GM12891 (cell line): ENCODE results near the gene DSTYK.

Experiments
- DNase-seq: peaks from one replicate; pipeline ENCODE4 v3.0.0; 2011; ENCODE audit warnings: low spot score; ENCODE audit not compliant: insufficient read length
- FAIRE-seq: peaks from 2 replicates; lab custom pipeline; 2011; peaks lifted over from hg19 to GRCh38; lab: Jason Lieb, UNC
- PAX5 ChIP-seq: IDR thresholded peaks from 2 replicates; pipeline ENCODE4 v1.6.1; 2011; ENCODE audit warnings: low read length, moderate library complexity, mild to moderate bottlenecking; ENCODE audit not compliant: insufficient read depth, severe bottlenecking
- POLR2A ChIP-seq: IDR thresholded peaks from 2 replicates; pipeline ENCODE4 v1.6.1; 2011; ENCODE audit warnings: low read depth, low read length, control low read depth
- POLR2AphosphoS5 ChIP-seq: IDR thresholded peaks from 2 replicates; pipeline ENCODE4 v1.6.1; 2011; ENCODE audit warnings: low read depth, low read length, control low read depth
- POU2F2 ChIP-seq: IDR thresholded peaks from 2 replicates; pipeline ENCODE4 v1.6.1; 2011; ENCODE audit warnings: low read depth, mild to moderate bottlenecking, control low read depth, low read length, moderate library complexity
- SPI1 ChIP-seq: IDR thresholded peaks from 2 replicates; pipeline ENCODE4 v1.6.1; 2011; ENCODE audit warnings: low read depth, low read length, control low read depth
- TAF1 ChIP-seq: IDR thresholded peaks from 2 replicates; pipeline ENCODE4 v1.6.1; 2011; ENCODE audit warnings: low read depth, low read length, control low read depth

DSTYK gene

GRCh38 chr1:205199090-205199930 lies 12.2 kb downstream of the DSTYK start:
- TF ChIP-seq POLR2AphosphoS5 (no peak), PAX5 (no peak), SPI1 (no peak), POU2F2 (no peak), POLR2A (no peak), TAF1 (no peak)
- DNase-seq (no peak), FAIRE-seq (peak; percentile 26)

GRCh38 chr1:205192287-205192686 lies 19.2 kb downstream of the DSTYK start:
- FAIRE-seq (no peak), DNase-seq (no peak)
- TF ChIP-seq PAX5 (no peak), POU2F2 (no peak), POLR2AphosphoS5 (no peak), POLR2A (no peak), SPI1 (no peak), TAF1 (no peak)

- TF ChIP-seq SPI1 (no peak), TAF1 (no peak), PAX5 (no peak), POLR2AphosphoS5 (no peak), POU2F2 (no peak), POLR2A (no peak)
- FAIRE-seq (no peak), DNase-seq (no peak)
Measured at GRCh38 chr1:205191622-205192021, 19.9 kb downstream of the DSTYK start.

GRCh38 chr1:205190845-205191577 lies 20.5 kb downstream of the DSTYK start:
- no peak for FAIRE-seq
- no peak for TF ChIP-seq POLR2AphosphoS5
- no peak for TF ChIP-seq PAX5
- DNase-seq, result no peak

GRCh38 chr1:205189131-205189530 lies 22.4 kb downstream of the DSTYK start:
- no peak for TF ChIP-seq PAX5
- peak; percentile 48; the same call in 1 of the 2 replicates for TF ChIP-seq SPI1
- FAIRE-seq (no peak), DNase-seq (no peak)

GRCh38 chr1:205188596-205188995 lies 22.9 kb downstream of the DSTYK start:
- no peak for TF ChIP-seq POLR2AphosphoS5
- TF ChIP-seq SPI1, result no peak
- no peak for TF ChIP-seq PAX5
- TF ChIP-seq TAF1, result no peak
- TF ChIP-seq POLR2A, result no peak
- TF ChIP-seq POU2F2, result no peak
- no peak for FAIRE-seq
- no peak for DNase-seq

GRCh38 chr1:205188098-205188497 lies 23.4 kb downstream of the DSTYK start:
- no peak for TF ChIP-seq POU2F2
- no peak for TF ChIP-seq PAX5
- no peak for DNase-seq
- no peak for FAIRE-seq

GRCh38 chr1:205187420-205187819 lies 24.1 kb downstream of the DSTYK start:
- TF ChIP-seq POLR2AphosphoS5 (no peak), POLR2A (no peak), PAX5 (no peak), SPI1 (no peak), TAF1 (no peak), POU2F2 (no peak)
- FAIRE-seq, result no peak
- DNase-seq, result no peak

GRCh38 chr1:205186191-205186590 lies 25.3 kb downstream of the DSTYK start:
- no peak for DNase-seq
- TF ChIP-seq PAX5 (no peak), TAF1 (no peak), POU2F2 (no peak), POLR2A (no peak), POLR2AphosphoS5 (no peak), SPI1 (no peak)
- FAIRE-seq, result no peak
